IPS-NIHi7 (cell line): Measurements from ENCODE around the gene DEF6.
A peak's percentile ranks its signal among the peaks of the same experiment; 100 is the strongest.

Experiments
- DNase-seq: peaks from one replicate; pipeline ENCODE4 v3.0.0; 2012; ENCODE audit warnings: mixed read lengths; ENCODE audit errors: extremely low spot score

DEF6 gene

GRCh38 chr6:35343092-35343834 is 45.6 kb downstream of the DEF6 start:
- no peak for DNase-seq

DNA sequence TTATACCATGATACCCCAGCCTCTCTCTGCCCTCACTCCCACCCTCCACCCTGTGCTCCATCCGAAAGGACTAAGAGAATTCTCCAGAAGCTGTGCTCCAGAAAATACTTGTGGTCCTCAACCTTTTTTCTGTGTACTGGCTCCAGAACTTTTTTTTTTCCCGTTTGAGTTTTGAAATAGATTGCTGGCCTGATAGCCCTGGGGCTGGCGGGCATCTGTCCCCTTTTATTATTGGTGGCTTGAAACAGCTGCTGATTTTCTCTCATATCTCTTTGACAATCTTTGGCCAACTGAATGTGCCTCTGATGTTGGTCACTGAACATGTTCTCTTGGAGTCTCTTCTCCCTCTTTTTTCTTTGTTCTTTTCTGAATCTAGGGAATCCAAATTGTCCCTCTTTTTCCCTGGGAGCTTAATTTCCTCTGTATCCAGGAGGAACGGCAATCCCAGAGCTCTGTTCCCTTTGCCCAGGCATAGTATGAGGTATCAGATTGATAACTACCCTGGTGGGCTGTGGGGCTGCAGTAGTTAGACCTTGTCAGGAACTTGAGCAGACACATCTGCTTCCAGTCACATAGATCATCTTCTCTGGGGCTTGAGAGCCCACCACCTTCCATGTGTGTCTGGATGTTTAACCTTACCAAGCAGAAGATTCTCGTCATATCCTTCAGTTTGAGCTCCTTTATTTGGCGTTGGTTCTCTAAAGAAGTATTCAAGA is 46.4 kb downstream of the DEF6 start:
- no peak for DNase-seq

- no peak for DNase-seq
Measured at GRCh38 chr6:35351422-35351821, 53.8 kb downstream of the DEF6 start.

DNA sequence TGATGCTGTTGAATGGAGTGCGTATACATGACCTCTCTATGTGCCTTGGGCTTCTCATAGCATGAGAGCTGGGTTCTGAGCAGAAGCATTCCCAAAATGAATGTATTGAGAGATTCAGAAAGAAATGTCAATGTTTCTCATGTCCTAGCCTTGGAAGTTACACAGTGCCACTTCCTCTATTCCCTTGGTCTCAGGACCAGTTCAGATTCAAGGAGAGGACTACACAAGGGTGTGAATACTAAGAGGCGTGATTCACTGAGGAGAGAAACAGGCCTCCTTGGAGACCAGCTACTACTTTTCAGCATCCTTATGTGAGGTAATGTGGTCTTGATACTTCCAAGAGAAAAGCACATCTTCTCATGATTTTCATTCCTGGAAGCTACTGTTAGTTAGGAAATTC is 55.1 kb downstream of the DEF6 start:
- DNase-seq = no peak

GRCh38 chr6:35354361-35355135 is 56.9 kb downstream of the DEF6 start:
- no peak for DNase-seq

GRCh38 chr6:35356391-35356790 is 58.8 kb downstream of the DEF6 start:
- DNase-seq = no peak

DNA sequence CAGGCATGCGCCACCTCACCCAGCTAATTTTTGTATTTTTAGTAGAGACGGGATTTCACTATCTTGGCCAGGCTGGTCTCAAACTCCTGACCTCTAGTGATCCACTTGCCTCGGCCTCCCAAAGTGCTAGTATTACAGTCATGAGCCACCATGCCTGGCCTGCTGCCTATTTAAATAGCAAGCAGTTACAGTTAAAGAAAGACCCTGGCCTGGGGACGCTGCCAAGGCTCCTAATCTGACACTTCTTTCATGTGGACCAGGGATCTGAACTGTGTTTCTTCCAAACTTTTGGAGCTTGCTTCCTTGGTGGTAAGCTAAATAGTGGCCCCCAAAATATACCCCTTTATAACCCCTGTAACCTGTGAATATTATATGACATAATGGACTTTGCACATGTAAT is 60.1 kb downstream of the DEF6 start:
- DNase-seq = no peak

DNA sequence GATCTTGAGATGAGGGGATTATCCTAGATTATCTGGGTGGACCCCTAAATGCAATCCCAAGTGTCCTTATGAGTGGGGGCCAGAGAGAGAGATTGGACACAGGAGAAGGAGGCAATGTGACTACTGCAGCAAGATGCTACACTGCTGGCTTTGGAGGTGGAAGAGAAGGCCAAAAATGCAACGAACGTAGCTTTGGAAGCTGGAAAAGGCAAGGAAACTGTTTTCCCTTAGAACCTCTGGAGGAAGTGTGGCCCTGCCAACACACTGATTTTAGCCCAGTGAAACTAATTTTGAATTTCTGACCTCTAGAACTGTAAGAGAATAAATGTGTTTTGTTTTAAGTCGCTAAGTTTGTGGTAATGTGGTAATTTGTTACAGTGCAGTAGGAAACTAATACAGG is 60.5 kb downstream of the DEF6 start:
- no peak for DNase-seq

DNA sequence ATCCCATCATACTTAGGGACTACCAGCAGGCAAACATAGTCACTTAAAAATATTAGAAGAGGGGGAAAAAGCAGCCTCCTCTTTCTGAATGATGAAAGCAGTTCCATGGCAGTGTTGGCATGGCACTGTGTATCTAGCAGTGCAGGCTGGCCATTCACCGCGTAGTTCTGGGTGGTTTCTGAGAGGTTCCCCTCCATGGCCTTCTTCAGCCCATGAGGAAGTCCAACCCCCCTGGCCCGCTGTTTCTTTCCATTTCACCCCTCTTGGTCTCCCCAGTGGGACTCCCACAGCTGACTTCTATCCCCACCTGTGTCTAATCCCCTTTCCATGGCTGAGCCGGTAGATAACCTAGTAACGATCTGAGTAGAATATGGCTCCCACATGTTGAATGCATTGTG is 61.7 kb downstream of the DEF6 start:
- DNase-seq = no peak

DNA sequence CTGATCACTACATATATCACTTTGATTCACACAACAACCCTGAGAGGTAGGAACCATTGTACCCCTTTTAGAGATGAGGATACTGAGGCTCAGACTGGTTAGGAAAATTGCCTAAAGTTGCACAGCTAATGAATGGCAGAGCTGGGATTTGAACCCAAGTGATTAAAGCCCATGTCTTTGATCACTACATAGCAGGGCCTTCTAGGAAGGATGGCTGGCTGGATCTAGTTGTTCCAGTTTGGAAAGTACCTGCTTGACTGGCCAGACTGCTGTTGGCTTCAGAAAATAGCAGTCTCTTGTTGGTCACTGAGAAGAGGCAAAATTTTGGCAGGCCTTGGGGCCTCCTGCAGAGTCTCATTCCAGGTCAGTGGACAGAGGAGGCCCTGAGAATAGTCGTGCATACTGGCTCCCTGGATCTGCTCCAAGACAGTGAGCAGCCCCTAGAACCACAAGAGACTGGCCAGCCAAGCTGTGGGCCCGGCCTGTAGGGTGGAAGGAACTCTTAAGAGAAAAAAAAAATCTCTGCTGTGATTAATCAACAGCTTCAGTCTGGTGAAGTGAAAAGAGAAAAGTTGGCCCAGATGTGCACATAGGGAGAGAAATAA is 62.2 kb downstream of the DEF6 start:
- no peak for DNase-seq

GRCh38 chr6:35360349-35361138 is 62.9 kb downstream of the DEF6 start:
- peak; percentile 73 for DNase-seq

DNA sequence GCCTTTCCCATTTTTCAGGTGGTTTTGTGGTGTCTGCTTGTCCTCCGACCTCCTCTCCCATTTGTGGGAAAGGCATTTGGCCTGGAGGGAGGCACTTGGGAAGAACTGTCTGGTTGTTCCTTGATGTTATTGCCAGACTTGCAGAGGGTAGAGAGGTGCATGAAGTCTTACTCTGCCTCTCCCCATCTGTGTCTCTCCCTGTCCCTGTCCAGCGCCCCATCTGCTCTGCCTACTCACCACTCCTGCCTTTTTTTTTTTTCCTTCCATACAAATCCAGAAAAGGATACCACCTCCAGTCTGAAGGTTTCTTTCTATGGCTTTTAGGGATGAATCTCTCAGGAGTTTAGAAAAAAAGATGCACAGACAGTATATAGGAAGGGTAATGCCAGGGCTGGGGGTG is 64.6 kb downstream of the DEF6 start:
- no peak for DNase-seq

DNA sequence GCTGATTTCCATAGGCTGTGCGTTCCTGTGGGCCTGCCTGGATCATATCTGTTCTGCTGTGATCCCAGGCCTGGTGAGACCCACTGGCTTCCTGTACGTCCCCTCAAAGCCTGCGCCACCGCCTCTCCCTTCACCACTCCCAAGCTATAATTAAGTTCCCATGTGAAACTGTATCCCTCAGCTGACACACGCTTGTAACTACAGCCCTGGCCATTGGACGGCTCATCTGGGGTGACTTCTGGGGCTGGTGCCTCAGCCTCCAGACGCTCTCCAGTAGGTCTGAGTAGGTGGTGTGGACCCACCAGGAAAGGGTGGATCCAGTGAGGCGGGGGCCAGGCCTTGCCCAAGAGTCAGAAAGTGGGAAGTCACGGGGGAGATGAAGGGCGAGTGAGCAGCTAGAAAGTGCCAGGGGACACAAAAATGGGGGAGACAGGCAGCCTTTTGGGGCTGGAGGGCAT is 65.7 kb downstream of the DEF6 start:
- no peak for DNase-seq

DNA sequence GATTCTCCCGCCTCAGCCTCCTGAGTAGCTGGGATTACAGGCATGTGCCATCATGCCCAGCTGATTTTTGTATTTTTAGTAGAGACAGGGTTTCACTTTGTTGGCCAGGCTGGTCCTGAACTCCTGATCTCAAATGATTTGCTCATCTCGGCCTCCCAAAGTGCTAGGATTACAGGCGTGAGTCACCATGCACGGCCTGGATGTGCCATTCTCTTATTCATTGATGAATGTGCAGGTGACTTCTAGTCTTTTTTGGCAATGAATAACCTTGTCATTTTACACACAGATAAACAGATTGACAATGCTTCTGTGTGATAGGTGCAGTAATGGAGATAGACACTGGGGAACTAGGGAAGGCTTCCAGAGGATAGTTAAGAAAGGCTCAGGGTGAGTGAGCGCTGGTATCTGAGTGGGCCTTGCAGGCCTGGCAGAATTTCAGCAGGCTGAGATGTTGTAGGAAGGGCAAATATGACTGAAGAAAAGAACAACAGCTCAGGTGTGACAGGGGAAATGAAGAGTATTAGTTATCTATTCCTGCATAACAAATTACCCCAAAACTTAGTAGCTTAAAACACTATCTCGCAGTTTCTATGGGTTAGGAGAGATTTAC is 68.1 kb downstream of the DEF6 start:
- DNase-seq = no peak

GRCh38 chr6:35366204-35366596 is 68.6 kb downstream of the DEF6 start:
- DNase-seq = no peak

GRCh38 chr6:35367646-35368037 is 70.0 kb downstream of the DEF6 start:
- no peak for DNase-seq

DNA sequence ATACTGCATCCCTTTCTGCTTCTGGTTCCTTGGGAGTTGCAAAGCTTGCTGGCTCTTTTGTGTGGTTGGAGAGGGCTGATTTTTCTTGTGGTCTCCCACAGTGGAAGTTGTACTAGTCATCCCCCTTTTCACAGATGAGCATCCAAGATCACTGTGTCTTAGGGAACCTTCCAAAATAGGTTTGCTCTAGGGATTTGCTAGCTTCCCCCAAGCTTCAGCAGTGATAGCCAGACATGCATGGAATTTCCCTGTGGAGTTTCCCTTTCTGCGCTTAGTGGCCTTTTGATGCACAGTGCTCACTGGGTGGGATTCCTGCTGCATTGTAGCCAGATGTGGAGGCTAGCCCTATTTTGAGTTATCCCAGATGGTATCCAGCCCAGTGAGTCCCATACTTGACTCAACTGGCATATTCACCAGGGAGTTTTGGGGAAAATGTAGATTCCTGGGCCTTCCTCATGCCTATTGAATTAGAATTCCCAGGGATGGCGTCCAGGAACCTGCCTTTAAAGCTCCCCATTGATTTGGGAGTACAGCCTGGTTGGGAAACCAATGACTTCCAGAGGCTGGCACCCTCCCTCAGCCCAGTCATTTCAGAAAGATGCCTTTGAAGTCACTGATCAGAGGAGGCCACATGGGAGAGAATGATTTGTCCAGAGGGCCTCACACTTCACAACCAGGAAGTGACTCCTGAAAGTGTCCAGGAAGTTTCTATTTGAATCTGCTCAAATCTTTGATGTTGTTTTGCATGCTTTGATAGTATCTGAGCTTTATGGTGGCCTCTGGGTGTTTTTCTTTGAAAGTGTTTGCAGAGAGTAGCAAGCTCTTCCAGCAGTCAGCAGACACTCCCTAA is 70.6 kb downstream of the DEF6 start:
- no peak for DNase-seq

DNA sequence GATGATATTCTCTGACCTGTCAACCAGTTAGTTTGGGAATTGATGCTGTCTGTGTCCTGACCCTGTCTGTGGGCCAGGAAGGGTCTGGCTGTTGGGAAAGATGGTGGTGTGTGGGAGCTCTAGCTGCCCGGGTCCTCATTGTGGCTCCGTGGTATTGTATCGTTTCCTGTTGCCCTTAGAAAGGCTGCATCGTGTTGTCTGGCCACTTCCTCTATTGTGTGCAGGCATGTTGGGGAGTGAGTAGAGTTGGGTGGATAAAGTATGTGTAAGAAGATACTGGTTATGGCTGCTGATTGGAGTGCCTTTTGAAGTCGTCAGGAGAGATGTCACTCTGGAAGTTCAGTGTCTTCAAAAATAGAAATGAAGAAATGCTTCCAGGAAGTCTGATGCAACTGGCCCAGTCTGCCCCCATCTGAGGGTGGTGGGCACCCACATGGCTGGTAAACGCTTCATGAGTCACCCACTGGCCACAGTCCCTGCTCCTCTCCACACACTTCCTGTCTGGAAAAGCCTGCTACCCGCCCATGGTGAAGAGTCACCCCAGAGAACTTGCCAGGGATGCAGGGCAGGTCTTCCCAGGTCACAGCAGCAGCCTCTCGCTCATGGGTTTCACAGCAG is 72.6 kb downstream of the DEF6 start:
- DNase-seq = no peak

- no peak for DNase-seq
Measured at GRCh38 chr6:35370785-35371493, 73.3 kb downstream of the DEF6 start.
